Subcutaneous adipose tissue (tissue), 4 donors: ENCODE data around the gene FAM171A1. TPM values are rescaled to one million over a fixed set of nuclear protein-coding genes. Genes with fewer than 3 reads are reported as not detected.

Experiments used
- CTCF ChIP-seq: fragments of 450-650 bp; IDR thresholded peaks from one replicate; pipeline ENCODE4 v1.5.1; 2016; ENCODE audit warnings: low read depth, mild to moderate bottlenecking, control low read depth, antibody characterized with exemption, moderate library complexity
- total RNA-seq, 4 donors: library from RNA; depleted of rRNA; stranded (reverse); fragments of >200 nt; gene quantifications; one replicate each; pipeline ENCODE4 v1.1.0, GENCODE V29; 2016

FAM171A1 gene
- total RNA-seq, 4 donors from 2014 or later: 9.2 to 23.6 (median 12.2) TPM

GRCh38 chr10:15253951-15254807, 116.9 kb downstream of the FAM171A1 start:
- TF ChIP-seq CTCF: no peak

DNA sequence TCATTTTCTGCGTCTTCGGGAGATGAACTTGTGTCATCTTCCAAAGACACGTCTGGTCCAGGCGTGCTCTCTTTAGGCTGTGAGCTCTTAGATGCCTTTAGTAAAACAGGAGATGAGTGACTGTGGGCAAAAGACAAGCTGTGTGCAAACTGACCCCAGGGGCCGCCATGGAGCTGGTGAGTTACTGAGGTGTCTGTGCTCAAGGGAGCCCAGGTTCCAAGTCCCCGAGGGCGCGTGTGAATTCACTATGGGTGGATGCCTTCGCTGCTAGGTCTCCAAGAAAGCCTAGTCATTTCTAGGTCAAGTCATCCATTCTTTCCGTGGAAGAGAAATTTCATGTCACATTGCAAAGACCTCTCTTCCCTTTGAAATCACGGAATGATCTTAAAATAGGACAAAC, 118.7 kb downstream of the FAM171A1 start:
- no peak for TF ChIP-seq CTCF

DNA sequence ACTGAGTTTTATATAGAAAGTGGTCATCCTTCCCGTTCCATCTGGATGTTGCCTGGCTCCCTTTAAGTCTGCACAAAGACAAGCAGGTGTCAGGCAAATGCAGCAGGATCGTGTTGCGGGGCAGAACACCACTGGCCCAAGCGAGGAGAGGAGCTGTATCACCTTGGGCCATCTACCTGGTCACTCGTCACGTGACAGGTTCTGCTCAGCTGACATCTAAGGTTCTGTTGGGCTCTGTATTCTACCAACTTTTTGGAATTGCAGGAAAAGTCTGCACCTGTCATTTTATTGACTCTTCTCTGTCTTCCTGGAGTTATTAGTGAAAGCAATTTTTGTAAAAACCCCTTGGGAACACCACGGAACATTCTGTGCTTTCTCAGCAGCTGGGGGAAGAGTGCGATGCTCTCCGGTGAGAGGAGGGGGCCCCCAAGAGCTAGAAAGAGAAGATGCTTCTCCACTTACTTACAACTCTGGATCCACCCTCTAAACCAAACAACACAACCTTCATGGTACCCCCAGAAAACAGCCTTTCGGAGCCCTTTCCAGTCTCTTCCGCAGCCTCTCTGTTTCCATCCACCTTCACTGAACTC, 119.2 kb downstream of the FAM171A1 start:
- no peak for TF ChIP-seq CTCF

DNA sequence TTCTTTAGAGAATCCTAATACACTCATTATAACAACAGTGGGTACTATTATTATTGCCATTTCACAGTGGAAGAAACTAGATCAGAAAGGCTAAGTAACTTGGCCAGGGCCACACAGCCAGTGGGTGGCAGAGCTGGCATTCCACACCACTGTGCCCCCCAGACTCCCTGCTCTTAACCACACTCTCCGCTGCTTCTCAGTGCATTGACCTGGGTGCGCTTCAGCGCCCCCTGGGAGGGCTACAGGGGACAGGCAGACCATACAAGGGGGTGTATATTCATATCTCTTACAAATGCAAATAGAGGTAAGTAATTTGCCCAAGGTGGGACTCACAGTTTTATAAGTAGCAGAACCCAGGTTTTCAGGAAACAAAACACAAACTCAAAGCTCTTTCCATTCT, 125.6 kb downstream of the FAM171A1 start:
- no peak for TF ChIP-seq CTCF

GRCh38 chr10:15244635-15245197, 126.4 kb downstream of the FAM171A1 start:
- no peak for TF ChIP-seq CTCF

DNA sequence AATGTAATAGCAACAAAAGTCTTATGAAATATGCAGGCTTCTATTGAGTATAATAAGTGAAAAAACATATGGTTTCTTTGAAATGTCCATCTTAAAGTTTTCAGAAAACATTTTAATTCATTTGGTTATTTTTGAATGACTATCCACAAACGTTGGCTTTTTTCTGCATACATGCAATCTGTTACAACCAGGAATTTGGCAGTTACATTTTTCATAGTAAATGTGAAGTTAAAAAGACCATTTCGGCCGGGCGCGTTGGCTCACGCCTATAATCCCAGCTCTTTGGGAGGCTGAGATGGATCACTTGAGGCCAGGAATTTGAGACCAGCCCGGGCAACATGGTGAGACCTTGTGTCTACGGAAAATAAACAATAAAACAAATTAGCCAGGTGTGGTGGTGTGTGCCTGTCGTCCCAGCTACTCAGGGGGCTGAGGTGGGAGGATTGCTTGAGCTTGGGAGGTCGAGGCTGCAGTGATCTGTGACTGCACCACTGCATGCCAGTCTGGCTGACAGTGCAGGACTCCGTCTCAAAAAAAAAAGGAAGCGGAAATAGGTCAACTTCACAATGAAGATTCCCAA, 128.7 kb downstream of the FAM171A1 start:
- no peak for TF ChIP-seq CTCF

DNA sequence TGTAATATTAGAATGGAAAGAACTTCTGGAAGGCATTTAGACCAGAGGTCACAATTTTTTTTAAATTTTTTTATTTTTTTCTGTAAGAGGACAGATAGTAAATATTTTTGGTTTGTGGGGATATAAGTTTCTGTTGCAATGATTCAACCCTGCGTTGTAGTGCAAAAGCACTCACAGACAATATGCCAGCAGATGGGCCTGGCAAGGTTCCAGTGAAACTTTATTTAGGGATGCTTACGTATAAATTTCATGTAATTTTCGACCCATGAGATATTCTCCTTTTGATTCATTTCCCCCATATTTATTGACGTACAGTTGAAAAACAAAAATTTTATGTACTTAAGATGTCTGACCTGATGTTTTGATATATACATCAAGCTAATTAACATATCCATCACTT, 129.8 kb downstream of the FAM171A1 start:
- no peak for TF ChIP-seq CTCF
